ENCODE results near the gene PRKAB2. TPM values are rescaled to one million over a fixed set of nuclear protein-coding genes. Genes with fewer than 3 reads are reported as not detected.

Gene PRKAB2
- total and polyA plus RNA-seq, 2 of the 13 experiments (the other 11 are each of a cell fraction or from before 2014, with no cell fraction given), result 44.0 to 118 TPM

GRCh38 chr1:147110872-147111271 lies 61.4 kb downstream of the PRKAB2 start (continued):
- TF ChIP-seq RXRA (CRISPR knock-in tag; IDR thresholded peaks at IDR 0.05) (no peak), ASH2L (IDR thresholded peaks at IDR 0.05; ENCODE audit: insufficient read length, low read depth, low read length) (no peak), ATF7 (IDR thresholded peaks at IDR 0.05) (no peak), ATF7 (CRISPR knock-in tag; IDR thresholded peaks at IDR 0.05) (no peak), BHLHE40 (IDR thresholded peaks at IDR 0.05; ENCODE audit: low read length) (no peak), TP53 (CRISPR knock-in tag; conservative IDR thresholded peaks at IDR 0.05) (no peak), ELK4 (CRISPR knock-in tag; IDR thresholded peaks at IDR 0.05; ENCODE audit: borderline replicate concordance) (no peak), ZIK1 (CRISPR knock-in tag; IDR thresholded peaks at IDR 0.05; ENCODE audit: borderline replicate concordance, low read depth) (no peak), STAG1 (CRISPR knock-in tag; IDR thresholded peaks at IDR 0.05) (no peak), NCOA1 (CRISPR knock-in tag; IDR thresholded peaks at IDR 0.05) (no peak), ZNF24 (IDR thresholded peaks at IDR 0.05) (no peak), PHF21A (CRISPR knock-in tag; IDR thresholded peaks at IDR 0.05) (0 out of 2 replicates have a peak, but pooled peaks have one; percentile 26), PCBP2 (optimal IDR thresholded peaks at IDR 0.05; ENCODE audit: low read depth, low read length, poor library complexity, severe bottlenecking) (no peak), SIX1 (CRISPR knock-in tag; IDR thresholded peaks at IDR 0.05; ENCODE audit: borderline replicate concordance) (0 out of 2 replicates have a peak, but pooled peaks have one; percentile 54), E2F2 (CRISPR knock-in tag; IDR thresholded peaks at IDR 0.05; ENCODE audit: borderline replicate concordance) (no peak), FOXP1 (IDR thresholded peaks at IDR 0.05) (no peak), FOXP1 (CRISPR knock-in tag; IDR thresholded peaks at IDR 0.05) (peak; percentile 16; the same call in 1 of the 2 replicates), PCBP1 (IDR thresholded peaks at IDR 0.05; ENCODE audit: borderline replicate concordance, low read depth, low read length) (no peak), ZFP41 (CRISPR knock-in tag; IDR thresholded peaks at IDR 0.05; ENCODE audit: borderline replicate concordance) (no peak), CTCF (CRISPR knock-in tag; IDR thresholded peaks at IDR 0.05) (no peak), ZNF609 (CRISPR knock-in tag; IDR thresholded peaks at IDR 0.05; ENCODE audit: borderline replicate concordance) (no peak), ONECUT2 (CRISPR knock-in tag; IDR thresholded peaks at IDR 0.05) (no peak), STAT5B (CRISPR knock-in tag; IDR thresholded peaks at IDR 0.05) (no peak)
